Right atrium auricular region (tissue), 2 donors: ENCODE data around the gene ABCB11. TPM values are rescaled to one million over a fixed set of nuclear protein-coding genes. Genes with fewer than 3 reads are reported as not detected.
A peak's percentile ranks its signal among the peaks of the same experiment; 100 is the strongest.

Experiments used
- DNase-seq: peaks from one replicate; pipeline ENCODE4 v3.0.0-alpha.2; 2019; ENCODE audit warnings: low spot score
- H3K27ac ChIP-seq, 2 donors: fragments of 200-600 bp; sonication (generic); 1 replicate in 1 of 2; 2 replicates in 1 of 2; pipeline ENCODE4 v1.5.1; 2016 to 2019
- H3K27me3 ChIP-seq, 2 donors: fragments of 200-600 bp; sonication (generic); one replicate each; pipeline versions ENCODE4 v1.5.1 to v1.6.0; 2017 to 2019
- H3K36me3 ChIP-seq: fragments of 200-600 bp; sonication (generic); one replicate; pipeline ENCODE4 v1.5.1; 2016
- H3K4me1 ChIP-seq, 2 donors: fragments of 200-600 bp; sonication (generic); one replicate each; pipeline versions ENCODE4 v1.5.1 to v1.6.0; 2017 to 2019
- H3K4me3 ChIP-seq, 2 donors: fragments of 200-600 bp; sonication (generic); 1 replicate in 1 of 2; 2 replicates in 1 of 2; pipeline ENCODE4 v1.5.1; 2017 to 2019; ENCODE audit warnings: mild to moderate bottlenecking in 1 of 2, moderate library complexity in 1 of 2
- H3K9me3 ChIP-seq, 2 donors: fragments of 200-600 bp; sonication (generic); one replicate each; pipeline ENCODE4 v1.5.1; 2019
- CTCF ChIP-seq, 2 donors: fragments of 200-600 bp; sonication (generic); IDR thresholded peaks; one replicate each; pipeline ENCODE4 v1.5.1; 2019; ENCODE audit warnings: antibody characterized with exemption in 2 of 2
- total RNA-seq, 2 donors: library from RNA; depleted of rRNA; stranded (reverse); fragments of >200 nt; gene quantifications; one replicate each; pipeline ENCODE4 v1.1.0, GENCODE V29; 2016

The ABCB11 gene
- total RNA-seq, 2 donors from 2014 or later = 0.12 to 0.33 TPM

- Histone ChIP-seq H3K27ac (peak overlapping the region in 1 of 2 donors; percentile 41), H3K4me1 (peaks cover 0 to 12% of the 10 kb centered on the region in 2 donors)
These were observed 41.2 kb upstream of the ABCB11 start for GRCh38 chr2:169072163-169072925.

GRCh38 chr2:169071455-169071854 is 40.3 kb upstream of the ABCB11 start:
- Histone ChIP-seq H3K4me1 (peaks cover 0 to 12% of the 10 kb centered on the region in 2 donors), H3K27ac (no peak overlapping the region), H3K27me3 (no peaks in the 10 kb centered on the region), H3K36me3 (no peaks in the 10 kb centered on the region), H3K9me3 (no peaks in the 10 kb centered on the region), H3K4me3 (no peak overlapping the region)
- no peak for TF ChIP-seq CTCF (IDR thresholded peaks at IDR 0.05)
- no peak for DNase-seq

More at GRCh38 chr2:169072163-169072925, 41.2 kb upstream of the ABCB11 start:
- no peak for TF ChIP-seq CTCF (IDR thresholded peaks at IDR 0.05)
- Histone ChIP-seq H3K36me3 (no peaks in the 10 kb centered on the region), H3K9me3 (no peaks in the 10 kb centered on the region), H3K4me3 (no peak overlapping the region), H3K27me3 (no peaks in the 10 kb centered on the region)
- no peak for DNase-seq

- Histone ChIP-seq H3K27me3 (no peaks in the 10 kb centered on the region), H3K4me1 (peaks cover 0 to 12% of the 10 kb centered on the region in 2 donors), H3K4me3 (no peak overlapping the region), H3K27ac (no peak overlapping the region), H3K36me3 (no peaks in the 10 kb centered on the region), H3K9me3 (no peaks in the 10 kb centered on the region)
- no peak for DNase-seq
- no peak for TF ChIP-seq CTCF (IDR thresholded peaks at IDR 0.05)
These were observed 38.7 kb upstream of the ABCB11 start for GRCh38 chr2:169069833-169070232.

GRCh38 chr2:169069341-169069740 is 38.2 kb upstream of the ABCB11 start, which contains the start of gene DHRS9:
Gene DHRS9, plus strand, starts transcription at chr2:169069563. Its CDS starts 12,019 bp downstream, at chr2:169081582.
- no peak for DNase-seq
- H3K27ac ChIP-seq = no peak within 1 kb of the TSS
- H3K9me3 ChIP-seq = no peaks in the 10 kb centered on the region

GRCh38 chr2:169066897-169067296 is 35.8 kb upstream of the ABCB11 start:
- Histone ChIP-seq H3K27me3 (no peaks in the 10 kb centered on the region), H3K9me3 (no peaks in the 10 kb centered on the region), H3K4me3 (no peak overlapping the region), H3K27ac (no peak overlapping the region), H3K36me3 (no peaks in the 10 kb centered on the region), H3K4me1 (no peaks in the 10 kb centered on the region)
- TF ChIP-seq CTCF (IDR thresholded peaks at IDR 0.05) = no peak
- no peak for DNase-seq

More at GRCh38 chr2:169069341-169069740, 38.2 kb upstream of the ABCB11 start, which contains the start of gene DHRS9:
- no peaks in the 10 kb centered on the region for H3K27me3 ChIP-seq
- peaks cover 0 to 12% of the 10 kb centered on the region in 2 donors for H3K4me1 ChIP-seq
- TF ChIP-seq CTCF (IDR thresholded peaks at IDR 0.05) = no peak
- no peaks in the 10 kb centered on the region for H3K36me3 ChIP-seq
- no peak within 1 kb of the TSS for H3K4me3 ChIP-seq
